Subcutaneous abdominal adipose tissue (tissue), 5 donors: ENCODE results near the gene ZNF500.

Experiments
- H3K27ac ChIP-seq: one replicate; pipeline ENCODE4 v1.7.0; 2013; ENCODE audit warnings: low read depth, mild to moderate bottlenecking, inconsistent platforms, low read length, moderate library complexity
- H3K27me3 ChIP-seq, 5 donors: one replicate each; pipeline ENCODE4 v1.7.0; 2013; ENCODE audit warnings: low read length in 5 of 5, inconsistent platforms in 1 of 5; ENCODE audit not compliant: control insufficient read depth in 5 of 5, insufficient read depth in 4 of 5
- H3K36me3 ChIP-seq, 5 donors: one replicate each; pipeline ENCODE4 v1.7.0; 2013; ENCODE audit warnings: low read length in 5 of 5; ENCODE audit not compliant: control insufficient read depth in 5 of 5, insufficient read depth in 5 of 5
- H3K4me1 ChIP-seq, 5 donors: one replicate each; pipeline ENCODE4 v1.7.0; 2013; ENCODE audit warnings: low read length in 5 of 5, mild to moderate bottlenecking in 3 of 5, moderate library complexity in 1 of 5; ENCODE audit not compliant: control insufficient read depth in 5 of 5, insufficient read depth in 5 of 5
- H3K4me3 ChIP-seq, 5 donors: one replicate each; pipeline ENCODE4 v1.7.0; 2013; ENCODE audit warnings: low read length in 5 of 5, low read depth in 1 of 5
- H3K9ac ChIP-seq, 5 donors: one replicate each; pipeline ENCODE4 v1.7.0; 2013; ENCODE audit warnings: low read length in 5 of 5, mild to moderate bottlenecking in 4 of 5, moderate library complexity in 3 of 5
- H3K9me3 ChIP-seq, 5 donors: one replicate each; pipeline ENCODE4 v1.7.0; 2013; ENCODE audit warnings: low read length in 5 of 5; ENCODE audit not compliant: control insufficient read depth in 5 of 5
- donor health status: healthy.
- donor health status: healthy.
- donor health status: healthy.
- donor health status: healthy.
- donor health status: healthy.

ZNF500 gene

GRCh38 chr16:4733747-4734062, 33.3 kb downstream of the ZNF500 start:
- peaks cover 0 to 18% (median 13%) of the 10 kb centered on the region in 5 donors for H3K36me3 ChIP-seq
- H3K4me1 ChIP-seq, result peaks cover 0 to 20% (median 19%) of the 10 kb centered on the region in 5 donors
- H3K9me3 ChIP-seq, result no peaks in the 10 kb centered on the region
- H3K4me3 ChIP-seq, result peak overlapping the region; percentile 69 to 95 (median 91)
- peaks cover 0 to 7% (median 0%) of the 10 kb centered on the region in 5 donors for H3K27me3 ChIP-seq
- peak overlapping the region in 4 of 5 donors; percentile 84 to 95 (median 90) for H3K9ac ChIP-seq
- H3K27ac ChIP-seq, result peak overlapping the region; percentile 30

GRCh38 chr16:4733211-4733742, 33.7 kb downstream of the ZNF500 start:
- Histone ChIP-seq H3K36me3 (peaks cover 0 to 22% (median 16%) of the 10 kb centered on the region in 5 donors), H3K4me1 (peaks cover 0 to 20% (median 19%) of the 10 kb centered on the region in 5 donors), H3K27me3 (peaks cover 0 to 7% (median 0%) of the 10 kb centered on the region in 5 donors), H3K4me3 (peak overlapping the region; percentile 69 to 95 (median 91)), H3K9me3 (no peaks in the 10 kb centered on the region), H3K27ac (peak overlapping the region; percentile 30), H3K9ac (peak overlapping the region in 4 of 5 donors; percentile 84 to 95 (median 90))

- H3K9me3 ChIP-seq, result no peaks in the 10 kb centered on the region
- no peak overlapping the region for H3K4me3 ChIP-seq
- H3K36me3 ChIP-seq, result peaks cover 0 to 48% (median 39%) of the 10 kb centered on the region in 5 donors
- no peak overlapping the region for H3K9ac ChIP-seq
- no peak overlapping the region for H3K27ac ChIP-seq
- no peaks in the 10 kb centered on the region for H3K27me3 ChIP-seq
- peaks cover 2 to 14% (median 12%) of the 10 kb centered on the region in 5 donors for H3K4me1 ChIP-seq
Observed at GRCh38 chr16:4729876-4730275, 37.1 kb downstream of the ZNF500 start.

- no peaks in the 10 kb centered on the region for H3K9me3 ChIP-seq
- no peak overlapping the region for H3K9ac ChIP-seq
- no peak overlapping the region for H3K27ac ChIP-seq
- no peaks in the 10 kb centered on the region for H3K27me3 ChIP-seq
- peaks cover 5 to 59% (median 48%) of the 10 kb centered on the region in 5 donors for H3K36me3 ChIP-seq
- H3K4me1 ChIP-seq, result peaks cover 2 to 11% (median 6%) of the 10 kb centered on the region in 5 donors
- H3K4me3 ChIP-seq, result no peak overlapping the region
Observed at GRCh38 chr16:4728676-4729075, 38.3 kb downstream of the ZNF500 start.

GRCh38 chr16:4726616-4727015, 40.3 kb downstream of the ZNF500 start:
- no peak overlapping the region for H3K4me3 ChIP-seq
- H3K9ac ChIP-seq, result no peak overlapping the region
- H3K9me3 ChIP-seq, result no peaks in the 10 kb centered on the region
- no peaks in the 10 kb centered on the region for H3K27me3 ChIP-seq
- peaks cover 5 to 67% (median 54%) of the 10 kb centered on the region in 5 donors for H3K36me3 ChIP-seq
- H3K27ac ChIP-seq, result no peak overlapping the region
- peaks cover 0 to 2% (median 0%) of the 10 kb centered on the region in 5 donors for H3K4me1 ChIP-seq

GRCh38 chr16:4724661-4725270, 42.2 kb downstream of the ZNF500 start:
- Histone ChIP-seq H3K4me3 (no peak overlapping the region), H3K27me3 (no peaks in the 10 kb centered on the region), H3K9me3 (no peaks in the 10 kb centered on the region), H3K9ac (no peak overlapping the region), H3K27ac (no peak overlapping the region), H3K4me1 (peaks cover 0 to 2% (median 0%) of the 10 kb centered on the region in 5 donors), H3K36me3 (peaks cover 5 to 57% (median 46%) of the 10 kb centered on the region in 5 donors)

GRCh38 chr16:4723071-4723767, 43.7 kb downstream of the ZNF500 start:
- H3K4me1 ChIP-seq, result peaks cover 0 to 2% (median 0%) of the 10 kb centered on the region in 5 donors
- H3K4me3 ChIP-seq, result no peak overlapping the region
- H3K36me3 ChIP-seq, result peaks cover 5 to 55% (median 40%) of the 10 kb centered on the region in 5 donors
- H3K27me3 ChIP-seq, result no peaks in the 10 kb centered on the region
- no peak overlapping the region for H3K27ac ChIP-seq
- H3K9ac ChIP-seq, result no peak overlapping the region
- no peaks in the 10 kb centered on the region for H3K9me3 ChIP-seq

GRCh38 chr16:4718466-4718865, 48.5 kb downstream of the ZNF500 start:
- H3K27me3 ChIP-seq, result no peaks in the 10 kb centered on the region
- H3K4me3 ChIP-seq, result no peak overlapping the region
- H3K9me3 ChIP-seq, result no peaks in the 10 kb centered on the region
- H3K4me1 ChIP-seq, result no peaks in the 10 kb centered on the region
- no peak overlapping the region for H3K27ac ChIP-seq
- H3K36me3 ChIP-seq, result peaks cover 2 to 38% (median 30%) of the 10 kb centered on the region in 5 donors
- no peak overlapping the region for H3K9ac ChIP-seq

GRCh38 chr16:4714996-4715395, 52.0 kb downstream of the ZNF500 start:
- H3K27me3 ChIP-seq, result no peaks in the 10 kb centered on the region
- no peaks in the 10 kb centered on the region for H3K4me1 ChIP-seq
- peak overlapping the region in 1 of 5 donors; percentile 11 for H3K9ac ChIP-seq
- no peak overlapping the region for H3K4me3 ChIP-seq
- H3K36me3 ChIP-seq, result peaks cover 8 to 55% (median 40%) of the 10 kb centered on the region in 5 donors
- no peak overlapping the region for H3K27ac ChIP-seq
- H3K9me3 ChIP-seq, result no peaks in the 10 kb centered on the region
